Glomerular visceral epithelial cell (primary cell): Measurements from ENCODE around the gene PPP2R5C.
"Not testable (repeated sequence)": the region's sequence is repeated elsewhere in the genome, so short reads cannot be mapped to it uniquely, and the experiment has no call there.

ENCODE experiments used
- DNase-seq: peaks from one replicate; pipeline ENCODE4 v3.0.0-alpha.2; 2016; ENCODE audit errors: extremely low spot score

The PPP2R5C gene

GRCh38 chr14:101761032-101761880 is at the start of gene PPP2R5C:
PPP2R5C (plus strand) TSS chr14:101761709; CDS start chr14:101761894, 185 bp downstream.
- peak; percentile 91 for DNase-seq

- DNase-seq = not testable (repeated sequence)
Observed at GRCh38 chr14:101711857-101712233, 49.7 kb upstream of the PPP2R5C start.

GRCh38 chr14:101712341-101712740 is 49.2 kb upstream of the PPP2R5C start:
- DNase-seq = not testable (repeated sequence)

GRCh38 chr14:101713091-101713490 is 48.4 kb upstream of the PPP2R5C start:
- not testable (repeated sequence) for DNase-seq

- no peak for DNase-seq
Observed at GRCh38 chr14:101713621-101714349, 47.7 kb upstream of the PPP2R5C start.

DNA sequence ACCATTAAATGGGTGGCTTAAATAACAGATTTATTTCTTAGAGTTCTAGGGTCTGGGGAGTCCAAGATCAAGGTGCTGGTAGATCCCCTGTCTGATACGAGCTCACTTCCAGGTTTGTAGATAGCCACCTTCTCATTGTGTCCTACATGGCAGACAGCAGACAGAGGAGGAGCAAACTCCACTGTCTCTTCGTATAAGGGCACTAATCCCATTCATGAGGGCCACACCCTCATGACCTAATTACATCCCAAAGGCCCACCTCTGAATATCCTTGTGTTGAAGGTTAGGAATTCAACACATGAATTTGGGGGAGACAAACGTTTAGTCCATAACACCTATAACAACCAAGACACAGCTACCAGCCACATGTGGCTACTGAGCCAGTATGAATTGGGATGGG is 47.1 kb upstream of the PPP2R5C start:
- no peak for DNase-seq

GRCh38 chr14:101715210-101716076 is 46.1 kb upstream of the PPP2R5C start:
- no peak for DNase-seq

DNA sequence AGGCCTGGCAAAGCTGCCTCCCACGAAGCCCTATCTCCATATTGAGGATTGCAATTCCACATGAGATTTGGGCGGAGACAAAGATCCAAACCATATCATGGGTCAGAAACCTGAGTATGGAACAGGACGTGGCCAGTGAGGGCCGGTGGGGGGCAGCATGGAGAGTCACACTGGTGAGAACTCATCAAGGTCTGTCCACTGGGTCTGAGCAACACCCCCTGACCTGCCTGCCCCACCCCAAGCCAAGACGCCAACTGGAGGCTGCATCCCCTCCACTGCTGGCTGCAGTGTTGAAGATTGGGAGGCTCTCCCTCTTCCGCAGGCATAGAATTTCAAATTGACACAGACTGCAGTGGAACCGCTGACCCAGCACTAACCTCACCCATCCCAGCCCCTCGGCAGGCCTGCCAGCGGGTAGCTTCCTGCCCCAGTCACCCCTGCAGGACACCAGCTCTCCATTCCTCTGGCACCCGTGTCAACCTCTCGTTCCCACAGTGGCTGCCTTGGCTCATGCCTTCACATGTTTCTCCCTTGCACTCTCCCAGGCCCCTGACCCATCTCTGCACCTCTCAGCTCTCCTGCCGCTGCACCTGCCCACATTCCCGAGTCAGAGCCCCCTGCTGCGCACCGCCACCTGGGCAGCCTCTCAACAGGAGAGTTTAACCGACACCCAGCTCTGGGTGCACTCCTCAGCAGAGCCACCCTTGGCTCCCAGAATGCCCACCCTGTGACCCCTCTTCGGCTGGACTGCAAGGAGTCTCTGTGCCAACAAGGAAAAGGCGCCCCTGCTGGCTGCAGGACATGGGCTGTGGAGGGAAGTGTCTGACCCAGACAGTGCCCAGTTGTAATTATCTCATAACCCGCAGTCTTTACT is 45.2 kb upstream of the PPP2R5C start:
- DNase-seq = no peak

DNA sequence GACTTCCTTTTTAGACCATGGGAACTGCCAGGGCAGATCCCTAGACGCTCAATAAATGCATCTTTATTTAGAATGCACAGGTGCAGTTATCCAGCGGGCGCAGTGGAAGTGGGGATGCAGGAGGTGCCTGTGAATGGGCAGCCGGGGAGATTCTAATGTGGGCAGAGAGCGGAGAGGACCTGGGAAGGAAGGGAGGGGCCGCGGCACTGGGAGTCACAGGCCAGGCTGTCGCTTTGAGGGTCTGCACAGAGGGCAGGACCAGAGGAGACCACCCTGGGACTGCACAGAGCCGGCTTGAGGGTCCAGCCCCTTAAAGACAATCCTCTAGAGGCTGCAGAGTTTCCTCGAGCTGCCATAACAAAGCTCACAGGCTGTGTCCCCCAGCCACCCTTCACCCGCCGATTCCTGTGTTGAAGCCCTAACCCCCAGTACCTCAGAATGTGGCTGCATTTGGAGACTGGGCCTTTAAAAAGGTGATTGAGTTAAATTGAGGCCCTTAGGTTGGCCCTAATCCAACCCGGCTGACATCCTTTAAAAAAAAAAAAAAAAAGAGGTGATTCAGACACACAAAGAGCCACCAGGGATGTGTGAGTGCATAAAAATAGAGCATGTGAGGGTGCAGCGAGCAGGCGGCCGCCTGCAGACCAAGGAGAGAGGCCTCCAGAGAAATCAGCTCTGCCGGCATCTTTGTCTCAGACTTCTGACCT is 44.4 kb upstream of the PPP2R5C start:
- DNase-seq = no peak

DNA sequence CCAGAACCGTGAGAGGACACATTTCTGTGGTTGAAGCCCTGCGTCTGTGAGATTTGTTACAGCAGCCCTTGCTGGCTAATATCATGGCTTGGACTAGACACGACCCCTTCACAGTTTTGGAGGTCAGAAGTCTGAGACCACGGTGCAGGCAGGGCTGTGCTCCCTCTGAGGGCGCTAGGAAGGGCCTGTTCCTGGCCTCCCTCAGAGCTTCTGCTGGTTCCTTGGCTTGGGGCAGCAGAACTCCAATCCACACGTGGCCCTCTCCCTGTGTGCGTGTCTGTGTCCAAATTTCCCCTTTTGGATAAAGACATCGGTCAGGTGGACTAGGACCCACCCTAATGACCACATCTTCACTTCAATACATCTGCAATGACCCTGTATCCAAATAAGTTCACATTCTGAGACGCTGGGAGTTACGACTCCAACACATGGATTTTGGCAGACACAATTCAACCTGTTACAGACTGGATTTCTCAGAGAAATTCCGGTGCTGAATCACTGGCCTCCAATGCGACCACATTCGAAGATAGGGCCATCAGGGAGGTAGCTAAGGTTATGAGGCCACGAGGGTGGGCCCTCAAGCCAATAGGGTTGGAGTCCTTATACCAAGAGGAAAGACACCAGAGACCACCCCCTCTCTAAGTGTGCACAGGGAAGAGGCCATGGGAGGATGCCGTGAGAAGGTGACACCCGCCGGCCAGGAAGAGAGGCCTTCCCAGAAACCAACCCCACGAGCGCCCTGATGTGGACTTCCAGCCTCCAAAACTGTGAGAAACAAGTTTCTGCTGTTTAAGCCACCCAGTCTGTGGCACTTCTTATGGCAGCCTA is 43.6 kb upstream of the PPP2R5C start:
- DNase-seq = no peak

GRCh38 chr14:101719045-101719645 is 42.4 kb upstream of the PPP2R5C start:
- no peak for DNase-seq

DNA sequence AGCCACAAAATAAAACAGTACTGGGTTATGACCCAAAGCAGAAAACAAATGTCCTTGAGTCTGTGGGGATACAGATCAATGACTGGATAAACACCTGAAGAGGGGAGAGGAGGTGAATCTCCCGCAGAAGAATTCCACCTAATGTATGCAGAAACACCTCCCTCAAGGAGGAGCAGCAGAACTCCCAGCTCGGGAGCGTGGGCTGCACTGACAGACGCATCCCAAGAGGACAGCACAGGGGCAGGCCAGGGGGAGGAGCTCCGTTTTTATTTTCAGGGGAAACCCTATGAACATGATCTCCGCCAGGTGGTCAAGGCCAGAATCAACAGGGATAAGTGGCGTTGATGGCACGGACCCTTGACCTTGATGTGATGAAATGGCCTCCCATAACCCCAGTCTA is 41.8 kb upstream of the PPP2R5C start:
- no peak for DNase-seq

DNA sequence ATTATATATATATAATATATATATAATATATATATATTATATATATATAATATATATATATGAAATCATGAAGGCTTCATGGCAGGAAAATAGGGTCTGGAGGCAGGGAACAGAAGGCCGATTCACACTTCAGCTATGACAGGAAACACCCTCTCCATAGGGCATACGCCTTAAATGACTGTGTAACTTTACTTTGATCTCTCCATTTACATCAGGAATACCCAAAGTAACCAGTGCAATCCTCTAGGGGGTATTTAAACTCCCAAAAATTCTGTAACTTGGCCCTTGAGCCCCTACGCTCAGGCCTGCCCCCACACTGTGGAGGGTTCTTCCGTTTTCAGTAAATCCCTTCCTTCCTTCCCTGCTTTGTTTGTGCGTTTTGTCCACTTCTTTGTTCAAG is 40.4 kb upstream of the PPP2R5C start:
- no peak for DNase-seq

DNA sequence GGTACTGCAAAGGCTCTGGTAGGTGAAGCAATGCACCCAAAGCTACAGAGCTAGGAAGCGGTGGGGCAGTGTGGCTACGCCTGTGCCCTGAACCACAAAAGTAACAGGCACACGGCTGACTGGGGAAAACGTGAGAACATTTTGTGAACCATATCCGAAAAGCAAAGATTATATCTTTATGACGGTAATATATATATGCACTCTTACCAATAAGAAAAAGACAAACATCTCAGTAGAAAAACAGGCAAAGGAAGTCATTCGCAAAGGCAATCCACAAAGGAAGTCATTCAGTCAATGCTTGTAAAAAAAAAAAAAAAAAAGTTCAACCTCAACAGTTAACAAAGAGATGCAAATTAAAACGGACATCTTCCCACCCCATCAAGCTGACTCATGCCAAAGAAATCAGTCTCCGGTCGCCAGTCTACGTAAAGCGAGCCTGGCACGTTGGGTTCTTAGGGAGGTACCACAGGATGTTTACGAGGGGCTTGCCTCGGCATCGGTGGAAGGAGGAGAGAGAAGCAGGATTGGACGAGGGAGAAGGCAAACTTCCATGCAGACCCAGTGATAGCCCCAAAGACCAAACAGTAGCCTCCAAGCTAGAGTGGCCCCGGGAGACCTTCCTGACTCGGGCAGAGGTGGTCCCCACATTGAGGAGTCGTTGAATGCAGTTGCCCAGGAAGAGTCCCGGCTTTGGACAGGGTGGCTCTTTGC is 39.4 kb upstream of the PPP2R5C start:
- no peak for DNase-seq

- DNase-seq = no peak
Observed at GRCh38 chr14:101723061-101723595, 38.4 kb upstream of the PPP2R5C start.

DNA sequence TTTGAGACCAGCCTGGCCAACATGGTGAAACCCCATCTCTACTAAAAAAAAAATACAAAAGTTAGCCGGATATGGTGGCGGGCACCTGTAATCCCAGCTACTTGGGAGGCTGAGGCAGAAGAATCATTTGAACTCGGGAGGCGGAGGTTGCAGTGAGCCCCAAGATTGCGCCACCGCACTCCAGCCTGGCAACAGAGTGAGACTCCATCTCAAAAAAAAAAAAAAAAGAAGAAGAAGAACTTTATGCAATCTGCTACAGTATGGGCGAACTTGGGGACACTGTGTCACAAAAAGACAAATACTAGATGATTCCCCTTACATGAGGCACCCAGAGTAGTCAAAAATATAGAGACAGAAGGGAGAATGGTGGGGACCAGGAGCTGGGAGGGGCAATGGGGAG is 35.9 kb upstream of the PPP2R5C start:
- not testable (repeated sequence) for DNase-seq

DNA sequence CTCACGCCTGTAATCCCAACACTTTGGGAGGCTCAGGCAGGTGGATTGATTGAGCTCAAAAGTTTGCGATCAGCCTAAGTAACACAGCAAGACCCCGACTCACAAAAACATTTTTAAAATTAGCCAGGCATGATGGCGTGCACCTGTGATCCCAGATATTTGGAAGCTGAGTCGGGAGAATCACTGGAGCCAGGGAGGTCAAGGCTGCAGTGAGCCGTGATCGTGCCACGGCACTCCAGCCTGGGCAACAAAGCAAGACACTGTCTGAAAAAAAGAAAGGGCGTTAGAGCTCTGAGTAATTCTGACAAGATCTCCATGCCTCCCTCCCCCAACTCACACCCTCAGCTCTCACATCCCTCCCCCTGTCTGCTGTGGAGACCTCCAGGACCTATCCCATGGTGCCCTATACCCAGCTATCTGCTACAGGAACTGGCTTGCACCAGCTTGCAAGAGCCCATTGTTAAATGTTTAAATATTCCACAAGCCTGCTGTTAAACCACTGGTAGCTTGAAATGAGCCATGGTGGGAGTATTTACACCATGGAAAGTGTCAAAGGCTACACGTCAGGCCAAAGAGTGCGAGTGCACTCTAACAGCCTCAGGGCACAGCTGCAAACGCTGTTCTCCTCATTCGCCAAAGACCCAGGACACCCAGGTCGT is 35.1 kb upstream of the PPP2R5C start:
- no peak for DNase-seq

GRCh38 chr14:101726954-101727302 is 34.6 kb upstream of the PPP2R5C start:
- no peak for DNase-seq
